Neural cell (in vitro differentiated cells): ENCODE data around the gene TECPR2. TPM values are rescaled to one million over a fixed set of nuclear protein-coding genes. Genes with fewer than 3 reads are reported as not detected.

Experiments used
- H2AFZ ChIP-seq: fragments of 200-600, 300-800 bp; sonication (generic), shearing (Covaris generic); 2 replicates; pipeline ENCODE4 v1.6.0; 2014; ENCODE audit warnings: low read depth, mild to moderate bottlenecking, antibody characterized with exemption, low read length, moderate library complexity
- H3F3A ChIP-seq: fragments of 200-600 bp; shearing (Covaris generic); 2 replicates; pipeline ENCODE4 v1.6.1; 2016; ENCODE audit warnings: mild to moderate bottlenecking, moderate library complexity, mixed read lengths, antibody characterized with exemption, low read length; ENCODE audit not compliant: insufficient read depth, poor library complexity, severe bottlenecking
- H3K27ac ChIP-seq: fragments of 200-600, 300-800 bp; sonication (generic), shearing (Covaris generic); 2 replicates; pipeline ENCODE4 v1.5.1; 2014; ENCODE audit warnings: mild to moderate bottlenecking, low read length, moderate library complexity
- H3K27me3 ChIP-seq: fragments of 300-800, 200-600 bp; sonication (generic), shearing (Covaris generic); 2 replicates; pipeline ENCODE4 v1.6.0; 2014; ENCODE audit warnings: mild to moderate bottlenecking, low read depth, low read length, moderate library complexity; ENCODE audit not compliant: insufficient read depth
- H3K36me3 ChIP-seq: fragments of 300-800, 200-600 bp; sonication (generic), shearing (Covaris generic); 2 replicates; pipeline ENCODE4 v1.5.1; 2014; ENCODE audit warnings: mild to moderate bottlenecking, antibody characterized with exemption, low read length, moderate library complexity; ENCODE audit not compliant: insufficient read depth
- H3K4me2 ChIP-seq: fragments of 300-800, 200-600 bp; sonication (generic), shearing (Covaris generic); 2 replicates; pipeline ENCODE4 v1.6.0; 2014; ENCODE audit warnings: mild to moderate bottlenecking, low read length
- H3K4me3 ChIP-seq: fragments of 300-800, 200-600 bp; sonication (generic), shearing (Covaris generic); 2 replicates; pipeline ENCODE4 v1.5.1; 2014; ENCODE audit warnings: mild to moderate bottlenecking, low read length, moderate library complexity
- H3K79me2 ChIP-seq: fragments of 200-600 bp; shearing (Covaris generic); replicated peaks from 2 replicates; pipeline ENCODE4 v1.6.0; 2014; ENCODE audit warnings: mild to moderate bottlenecking, low read length, moderate library complexity; ENCODE audit not compliant: insufficient read depth
- H3K9ac ChIP-seq: fragments of 300-800, 200-600 bp; sonication (generic), shearing (Covaris generic); 2 replicates; pipeline ENCODE4 v1.6.1; 2016; ENCODE audit warnings: mild to moderate bottlenecking, low read length, mixed read lengths
- H3K9me2 ChIP-seq: fragments of 200-600 bp; shearing (Covaris generic); 2 replicates; pipeline ENCODE4 v1.6.1; 2016; ENCODE audit warnings: mild to moderate bottlenecking, low read length, mixed read lengths; ENCODE audit not compliant: insufficient read depth
- H3K9me3 ChIP-seq: fragments of 200-600, 300-800 bp; sonication (generic), shearing (Covaris generic); 2 replicates; pipeline ENCODE4 v1.6.1; 2016; ENCODE audit warnings: mild to moderate bottlenecking, mixed run types, low read length, moderate library complexity, mixed read lengths
- H4K20me1 ChIP-seq: fragments of 200-600 bp; shearing (Covaris generic); 2 replicates; pipeline ENCODE4 v1.6.1; 2016; ENCODE audit warnings: mild to moderate bottlenecking, mixed run types; ENCODE audit not compliant: insufficient read depth
- EP300 ChIP-seq: fragments of 450-650 bp; conservative IDR thresholded peaks from 2 replicates; pipeline ENCODE4 v1.6.1; 2014; ENCODE audit warnings: antibody characterized with exemption, mild to moderate bottlenecking, moderate library complexity; ENCODE audit not compliant: poor library complexity, severe bottlenecking
- EZH2 ChIP-seq: fragments of 200-600, 300-800 bp; shearing (Covaris generic), sonication (generic); IDR thresholded peaks from 2 replicates; pipeline ENCODE4 v1.6.1; 2014; ENCODE audit warnings: antibody characterized with exemption, low read length, borderline replicate concordance, mild to moderate bottlenecking; ENCODE audit not compliant: insufficient read depth, poor library complexity, severe bottlenecking
- MXI1 ChIP-seq: fragments of 450-650 bp; conservative IDR thresholded peaks from 2 replicates; pipeline ENCODE4 v1.6.1; 2014; ENCODE audit warnings: antibody characterized with exemption, mild to moderate bottlenecking; ENCODE audit not compliant: poor library complexity, severe bottlenecking
- POLR2AphosphoS5 ChIP-seq: IDR thresholded peaks from 2 replicates; pipeline ENCODE4 v1.6.1; 2012
- RAD21 ChIP-seq: fragments of 450-650 bp; conservative IDR thresholded peaks from 2 replicates; pipeline ENCODE4 v1.6.1; 2014; ENCODE audit warnings: antibody characterized with exemption, mild to moderate bottlenecking, moderate library complexity
- REST ChIP-seq: IDR thresholded peaks from 2 replicates; pipeline ENCODE4 v1.6.1; 2012; ENCODE audit warnings: borderline replicate concordance
- SMC3 ChIP-seq: fragments of 450-650 bp; conservative IDR thresholded peaks from 2 replicates; pipeline ENCODE4 v1.6.1; 2014; ENCODE audit warnings: antibody characterized with exemption, mild to moderate bottlenecking, moderate library complexity; ENCODE audit not compliant: poor library complexity
- TAF1 ChIP-seq: IDR thresholded peaks from 2 replicates; pipeline ENCODE4 v1.6.1; 2012; ENCODE audit warnings: low read depth
- polyA plus RNA-seq: library from polyadenylated mRNA; depleted of rRNA; stranded (reverse); fragments of >200 nt; gene quantifications from 2 replicates; pipeline ENCODE4 v1.2.3, GENCODE V29; 2014
- TF ChIP-seq, protein P1 (sequence below): fragments of 450-650 bp; IDR thresholded peaks from 2 replicates; pipeline ENCODE4 v1.5.1; 2014; ENCODE audit warnings: antibody characterized with exemption, mild to moderate bottlenecking, moderate library complexity; ENCODE audit not compliant: poor library complexity, severe bottlenecking

Gene TECPR2
- polyA plus RNA-seq, 1 donor from 2014 or later = 7.0 TPM

DNA sequence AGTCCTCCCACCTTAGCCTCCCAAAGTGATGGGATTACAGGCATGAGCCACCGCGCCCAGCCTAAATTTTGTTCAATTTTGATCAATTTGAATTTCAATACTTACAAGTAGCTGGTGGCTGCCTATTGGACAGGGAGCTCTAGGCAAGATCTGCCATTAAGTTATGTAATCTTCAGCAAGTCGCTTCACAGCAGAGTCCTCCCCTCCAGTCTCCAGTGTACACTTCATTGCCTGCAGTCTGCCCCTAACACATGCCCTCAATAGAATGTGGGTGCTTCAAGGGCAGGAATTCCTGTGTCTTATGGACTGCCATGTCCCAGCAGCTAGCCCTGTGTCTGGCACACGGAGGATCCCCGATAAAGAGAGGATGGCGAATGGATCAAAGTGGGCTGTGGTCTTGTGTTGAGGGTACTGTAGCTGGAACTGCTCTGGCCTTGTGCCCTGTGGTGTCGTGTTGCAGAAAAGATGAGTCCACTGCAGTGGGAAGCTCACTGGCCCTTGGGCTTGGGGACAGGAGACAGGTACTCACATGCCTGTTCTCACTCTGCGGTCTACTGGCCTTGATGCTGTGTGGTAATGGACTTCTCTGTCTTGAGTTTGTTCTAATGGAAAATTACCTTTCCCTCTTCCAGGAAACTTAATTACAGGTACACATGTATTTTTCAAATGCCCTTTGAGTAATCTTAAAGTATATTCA is 67.6 kb downstream of the TECPR2 start:
- Histone ChIP-seq H3K27ac (no peak overlapping the region), H3K4me3 (no peak overlapping the region), H3K9me2 (no peaks in the 10 kb centered on the region), H3K4me2 (no peak overlapping the region), H2AFZ (no peak overlapping the region), H3K36me3 (no peaks in the 10 kb centered on the region), H3K79me2 (no peaks in the 10 kb centered on the region), H3F3A (no peaks in the 10 kb centered on the region), H4K20me1 (no peaks in the 10 kb centered on the region), H3K9ac (no peak overlapping the region), H3K27me3 (no peaks in the 10 kb centered on the region), H3K9me3 (no peaks in the 10 kb centered on the region)
- no peak for TF ChIP-seq TAF1
- TF ChIP-seq EZH2 = no peak
- TF ChIP-seq MXI1 = no peak
- no peak for TF ChIP-seq SMC3
- TF ChIP-seq POLR2AphosphoS5 = no peak
- TF ChIP-seq REST = no peak
- no peak for TF ChIP-seq EP300
- TF ChIP-seq, protein P1, sequence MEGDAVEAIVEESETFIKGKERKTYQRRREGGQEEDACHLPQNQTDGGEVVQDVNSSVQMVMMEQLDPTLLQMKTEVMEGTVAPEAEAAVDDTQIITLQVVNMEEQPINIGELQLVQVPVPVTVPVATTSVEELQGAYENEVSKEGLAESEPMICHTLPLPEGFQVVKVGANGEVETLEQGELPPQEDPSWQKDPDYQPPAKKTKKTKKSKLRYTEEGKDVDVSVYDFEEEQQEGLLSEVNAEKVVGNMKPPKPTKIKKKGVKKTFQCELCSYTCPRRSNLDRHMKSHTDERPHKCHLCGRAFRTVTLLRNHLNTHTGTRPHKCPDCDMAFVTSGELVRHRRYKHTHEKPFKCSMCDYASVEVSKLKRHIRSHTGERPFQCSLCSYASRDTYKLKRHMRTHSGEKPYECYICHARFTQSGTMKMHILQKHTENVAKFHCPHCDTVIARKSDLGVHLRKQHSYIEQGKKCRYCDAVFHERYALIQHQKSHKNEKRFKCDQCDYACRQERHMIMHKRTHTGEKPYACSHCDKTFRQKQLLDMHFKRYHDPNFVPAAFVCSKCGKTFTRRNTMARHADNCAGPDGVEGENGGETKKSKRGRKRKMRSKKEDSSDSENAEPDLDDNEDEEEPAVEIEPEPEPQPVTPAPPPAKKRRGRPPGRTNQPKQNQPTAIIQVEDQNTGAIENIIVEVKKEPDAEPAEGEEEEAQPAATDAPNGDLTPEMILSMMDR = no peak
- TF ChIP-seq RAD21 = no peak

GRCh38 chr14:102431751-102432150 is 69.0 kb downstream of the TECPR2 start:
- H3K4me2 ChIP-seq = no peak overlapping the region
- no peak overlapping the region for H3K9ac ChIP-seq
- TF ChIP-seq TAF1 = no peak
- no peak for TF ChIP-seq REST
- TF ChIP-seq EP300 = no peak
- TF ChIP-seq, protein P1 = no peak
- no peak for TF ChIP-seq RAD21
- no peak for TF ChIP-seq MXI1
- TF ChIP-seq EZH2 = no peak
- no peak for TF ChIP-seq POLR2AphosphoS5
- no peak for TF ChIP-seq SMC3
- H4K20me1 ChIP-seq = no peaks in the 10 kb centered on the region
- H3F3A ChIP-seq = no peaks in the 10 kb centered on the region
- no peak overlapping the region for H3K27ac ChIP-seq
- no peaks in the 10 kb centered on the region for H3K9me3 ChIP-seq
- no peaks in the 10 kb centered on the region for H3K27me3 ChIP-seq
- no peak overlapping the region for H3K4me3 ChIP-seq
- H2AFZ ChIP-seq = no peak overlapping the region
- H3K9me2 ChIP-seq = no peaks in the 10 kb centered on the region
- H3K79me2 ChIP-seq = no peaks in the 10 kb centered on the region
- no peaks in the 10 kb centered on the region for H3K36me3 ChIP-seq
